ENCODE data around the gene ABCF1.
"Not testable (repeated sequence)": the region's sequence is repeated elsewhere in the genome, so short reads cannot be mapped to it uniquely, and the experiment has no call there.

The ABCF1 gene

GRCh38 chr6:30571075-30571761, at the start of gene ABCF1:
Gene ABCF1 (plus strand): TSS chr6:30571442. CDS start chr6:30571488, 46 bp downstream.
- peak within 1 kb of the TSS; percentile 61 for H3K27ac ChIP-seq
- no peaks in the 10 kb centered on the region for H3K36me3 ChIP-seq (ENCODE audit: insufficient read depth)
- 0 out of 2 replicates have a peak, but pooled peaks cover 11% of the 10 kb centered on the region for H4K20me1 ChIP-seq (ENCODE audit: insufficient read depth)
- H3K9ac ChIP-seq = peak within 1 kb of the TSS; percentile 75
- H3K4me1 ChIP-seq (ENCODE audit: low read depth, poor library complexity, severe bottlenecking) = peaks cover 31% of the 10 kb centered on the region
- H2AFZ ChIP-seq (ENCODE audit: low read depth) = peak within 1 kb of the TSS; percentile 89
- peak within 1 kb of the TSS; percentile 42 for H3K4me3 ChIP-seq (IDR thresholded peaks at IDR 0.05; ENCODE audit: insufficient read depth, low read depth, low read length)
- TF ChIP-seq, protein P1, sequence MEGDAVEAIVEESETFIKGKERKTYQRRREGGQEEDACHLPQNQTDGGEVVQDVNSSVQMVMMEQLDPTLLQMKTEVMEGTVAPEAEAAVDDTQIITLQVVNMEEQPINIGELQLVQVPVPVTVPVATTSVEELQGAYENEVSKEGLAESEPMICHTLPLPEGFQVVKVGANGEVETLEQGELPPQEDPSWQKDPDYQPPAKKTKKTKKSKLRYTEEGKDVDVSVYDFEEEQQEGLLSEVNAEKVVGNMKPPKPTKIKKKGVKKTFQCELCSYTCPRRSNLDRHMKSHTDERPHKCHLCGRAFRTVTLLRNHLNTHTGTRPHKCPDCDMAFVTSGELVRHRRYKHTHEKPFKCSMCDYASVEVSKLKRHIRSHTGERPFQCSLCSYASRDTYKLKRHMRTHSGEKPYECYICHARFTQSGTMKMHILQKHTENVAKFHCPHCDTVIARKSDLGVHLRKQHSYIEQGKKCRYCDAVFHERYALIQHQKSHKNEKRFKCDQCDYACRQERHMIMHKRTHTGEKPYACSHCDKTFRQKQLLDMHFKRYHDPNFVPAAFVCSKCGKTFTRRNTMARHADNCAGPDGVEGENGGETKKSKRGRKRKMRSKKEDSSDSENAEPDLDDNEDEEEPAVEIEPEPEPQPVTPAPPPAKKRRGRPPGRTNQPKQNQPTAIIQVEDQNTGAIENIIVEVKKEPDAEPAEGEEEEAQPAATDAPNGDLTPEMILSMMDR (conservative IDR thresholded peaks at IDR 0.05; ENCODE audit: low read depth, low read length) = no peak
- peaks cover 44% of the 10 kb centered on the region for H3K79me2 ChIP-seq (ENCODE audit: insufficient read depth, low read depth)
- H3K4me2 ChIP-seq = peak within 1 kb of the TSS; percentile 83
- H3K27me3 ChIP-seq (ENCODE audit: insufficient read depth, low read depth) = no peaks in the 10 kb centered on the region; the same call in 1 of the 2 replicates

DNA sequence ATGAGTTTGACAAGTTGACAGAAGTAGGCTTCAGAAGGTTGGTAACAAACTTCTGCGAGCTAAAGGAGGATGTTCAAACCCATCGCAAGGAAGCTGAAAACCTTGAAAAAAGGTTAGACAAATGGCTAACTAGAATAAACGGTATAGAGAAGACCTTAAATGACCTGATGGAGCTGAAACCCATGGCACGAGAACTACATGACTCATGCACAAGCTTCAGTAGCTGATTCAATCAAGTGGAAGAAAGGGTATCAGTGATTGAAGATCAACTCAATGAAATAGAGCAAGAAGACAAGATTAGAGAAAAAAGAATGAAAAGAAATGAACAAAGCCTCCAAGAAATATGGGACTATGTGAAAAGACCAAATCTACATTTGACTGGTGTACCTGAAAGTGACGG, 49.3 kb upstream of the ABCF1 start:
- not testable (repeated sequence) for H3K4me1 ChIP-seq (ENCODE audit: low read depth, poor library complexity, severe bottlenecking); H3K4me2 ChIP-seq; H3K27ac ChIP-seq

GRCh38 chr6:30526444-30526843, 44.8 kb upstream of the ABCF1 start:
- H3K79me2 ChIP-seq (ENCODE audit: insufficient read depth, low read depth); H3K27me3 ChIP-seq (ENCODE audit: insufficient read depth, low read depth); H3K4me3 ChIP-seq (IDR thresholded peaks at IDR 0.05; ENCODE audit: insufficient read depth, low read depth, low read length); H3K9ac ChIP-seq; H3K4me1 ChIP-seq (ENCODE audit: low read depth, poor library complexity, severe bottlenecking); H3K4me2 ChIP-seq; H3K27ac ChIP-seq; H3K36me3 ChIP-seq (ENCODE audit: insufficient read depth); H2AFZ ChIP-seq (ENCODE audit: low read depth); H4K20me1 ChIP-seq (ENCODE audit: insufficient read depth): not testable (repeated sequence)

More for the DNA sequence above, 49.3 kb upstream of the ABCF1 start:
- H3K36me3 ChIP-seq (ENCODE audit: insufficient read depth); H3K27me3 ChIP-seq (ENCODE audit: insufficient read depth, low read depth); H4K20me1 ChIP-seq (ENCODE audit: insufficient read depth); H3K9ac ChIP-seq; H2AFZ ChIP-seq (ENCODE audit: low read depth); H3K4me3 ChIP-seq (IDR thresholded peaks at IDR 0.05; ENCODE audit: insufficient read depth, low read depth, low read length); H3K79me2 ChIP-seq (ENCODE audit: insufficient read depth, low read depth): not testable (repeated sequence)

DNA sequence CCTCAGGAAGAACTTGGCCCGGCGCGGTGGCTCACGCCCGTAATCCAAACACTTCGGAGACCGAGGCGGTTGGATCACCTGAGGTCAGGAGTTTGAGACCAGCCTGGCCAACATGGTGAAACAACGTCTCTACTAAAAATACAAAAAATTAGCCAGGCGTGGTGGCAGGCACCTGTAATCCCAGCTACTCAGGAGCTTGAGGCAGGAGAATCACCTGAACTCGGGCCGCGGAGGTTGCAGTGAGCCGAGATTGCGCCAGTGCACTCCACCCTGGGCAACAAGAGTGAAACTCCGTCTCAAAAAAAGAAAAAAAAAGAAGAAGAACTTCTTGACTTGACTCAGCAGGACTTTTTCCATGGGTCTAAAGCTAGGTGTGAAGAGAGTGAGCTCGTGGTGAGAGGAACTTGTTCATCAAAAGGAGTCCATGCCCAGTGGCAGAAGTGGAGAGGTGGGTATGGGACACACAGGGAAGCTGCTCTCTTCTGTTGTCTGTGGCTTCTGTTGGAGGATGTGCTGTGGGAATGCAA, 41.8 kb upstream of the ABCF1 start:
- H3K27ac ChIP-seq; H4K20me1 ChIP-seq (ENCODE audit: insufficient read depth); H3K79me2 ChIP-seq (ENCODE audit: insufficient read depth, low read depth); H3K4me3 ChIP-seq (IDR thresholded peaks at IDR 0.05; ENCODE audit: insufficient read depth, low read depth, low read length); H3K4me2 ChIP-seq; H3K9ac ChIP-seq; H2AFZ ChIP-seq (ENCODE audit: low read depth); H3K27me3 ChIP-seq (ENCODE audit: insufficient read depth, low read depth); H3K4me1 ChIP-seq (ENCODE audit: low read depth, poor library complexity, severe bottlenecking); H3K36me3 ChIP-seq (ENCODE audit: insufficient read depth): not testable (repeated sequence)

DNA sequence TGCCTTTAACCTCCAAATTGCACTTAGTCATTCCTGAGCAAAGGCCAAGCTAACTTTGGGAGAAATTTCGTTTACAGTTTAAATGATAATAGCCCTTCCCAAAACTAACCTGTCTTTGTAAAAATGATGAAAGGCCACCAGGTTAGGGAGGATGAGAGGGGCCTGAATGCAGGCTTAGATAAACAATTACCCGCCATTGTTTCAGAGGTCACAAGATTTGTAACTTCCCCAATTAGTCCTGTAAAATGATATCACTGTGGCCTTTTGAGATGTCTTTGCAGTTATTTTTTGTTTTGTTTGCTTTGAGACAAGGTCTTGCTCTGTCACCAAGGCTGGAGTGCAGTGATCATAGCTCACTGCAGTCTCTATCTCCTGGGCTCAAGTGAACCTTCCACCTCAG, 41.2 kb upstream of the ABCF1 start:
- TF ChIP-seq, protein P1 (conservative IDR thresholded peaks at IDR 0.05; ENCODE audit: low read depth, low read length) = no peak
- Histone ChIP-seq H3K4me1 (ENCODE audit: low read depth, poor library complexity, severe bottlenecking) (peaks cover 9% of the 10 kb centered on the region), H3K9ac (no peak overlapping the region), H3K27ac (no peak overlapping the region), H3K79me2 (ENCODE audit: insufficient read depth, low read depth) (no peaks in the 10 kb centered on the region), H2AFZ (ENCODE audit: low read depth) (no peak overlapping the region), H3K36me3 (ENCODE audit: insufficient read depth) (no peaks in the 10 kb centered on the region), H3K27me3 (ENCODE audit: insufficient read depth, low read depth) (no peaks in the 10 kb centered on the region), H3K4me3 (IDR thresholded peaks at IDR 0.05; ENCODE audit: insufficient read depth, low read depth, low read length) (no peak overlapping the region), H4K20me1 (ENCODE audit: insufficient read depth) (no peaks in the 10 kb centered on the region), H3K4me2 (no peak overlapping the region)

All from KMS-11 (cell line).